Activated gamma-delta T cell treated with anti-CD3 and anti-CD28 coated beads, Interleukin-2, amount 50 U/mL, for 16 hours (primary cell): ENCODE measurements around the gene RGCC.
A peak's percentile ranks its signal among the peaks of the same experiment; 100 is the strongest.
"Not testable (repeated sequence)": the region's sequence is repeated elsewhere in the genome, so short reads cannot be mapped to it uniquely, and the experiment has no call there.

Experiments
- DNase-seq: peaks from one replicate; pipeline ENCODE4 v3.0.0-alpha.2; 2020; ENCODE audit warnings: low read depth

Gene RGCC, protein sequence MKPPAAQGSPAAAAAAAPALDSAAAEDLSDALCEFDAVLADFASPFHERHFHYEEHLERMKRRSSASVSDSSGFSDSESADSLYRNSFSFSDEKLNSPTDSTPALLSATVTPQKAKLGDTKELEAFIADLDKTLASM

DNA sequence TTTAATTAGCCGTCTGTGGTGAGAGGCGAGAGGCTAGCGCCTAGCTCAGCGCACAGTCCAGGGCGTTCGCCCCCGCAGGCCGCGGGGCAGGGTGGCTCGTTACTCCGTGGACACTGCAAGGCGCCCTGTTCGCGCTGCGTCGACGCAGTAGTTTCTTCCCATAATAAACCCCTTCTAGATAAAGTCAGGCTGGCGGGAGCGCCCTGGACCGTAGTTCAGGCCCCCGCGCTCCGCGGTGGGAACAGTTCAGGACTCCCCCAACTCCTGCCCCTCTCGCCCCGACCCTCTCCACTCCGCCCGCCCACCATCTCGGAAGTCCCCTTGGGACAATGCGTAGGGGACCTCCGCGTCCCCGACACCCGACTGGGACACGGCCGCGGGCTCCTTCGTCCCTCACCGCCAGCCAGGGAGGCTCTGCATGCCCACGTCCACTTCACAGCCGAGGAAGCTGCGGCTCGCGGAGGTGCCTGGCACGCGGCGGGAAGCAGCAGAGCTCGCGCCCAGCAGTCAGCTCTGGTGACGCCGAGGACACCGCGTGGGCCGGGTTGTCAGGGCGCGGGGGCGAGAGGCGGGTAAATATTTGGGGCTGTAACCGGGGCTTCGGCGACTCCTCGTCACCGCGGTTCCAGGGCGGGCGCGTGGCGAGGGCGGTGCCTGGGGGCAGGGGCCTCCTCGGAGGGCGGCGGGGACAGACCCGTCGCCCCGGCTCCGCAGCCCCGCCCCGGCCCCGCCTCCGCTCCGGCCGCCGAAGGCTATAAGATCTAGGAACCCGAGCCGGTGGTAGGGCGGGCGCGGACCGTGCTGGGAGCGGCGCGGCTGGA, at the start of gene RGCC:
RGCC (plus strand) TSS at position 783 of the 821 bp plus-strand sequence. CDS start 158 bp downstream, outside the sequence.
- peak; percentile 87 for DNase-seq

DNA sequence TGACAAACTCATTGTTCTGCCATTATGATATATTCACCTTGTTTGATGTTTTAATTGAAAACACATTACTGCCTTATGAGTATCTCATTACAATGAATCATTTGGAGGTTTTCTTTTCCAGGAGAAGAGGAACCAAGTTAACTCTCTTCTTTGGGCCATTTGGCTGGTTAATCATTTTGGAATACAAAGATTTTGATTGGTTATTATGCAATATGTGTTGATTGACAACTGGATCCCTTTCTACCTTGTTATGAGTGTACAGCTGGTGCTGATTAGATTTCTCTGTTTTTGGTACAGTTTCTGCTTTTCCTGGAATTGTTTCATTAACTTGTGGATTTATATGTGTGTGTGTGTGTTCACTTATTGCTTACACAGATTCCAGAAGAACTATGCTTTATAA, 49.2 kb upstream of the RGCC start:
- no peak for DNase-seq

DNA sequence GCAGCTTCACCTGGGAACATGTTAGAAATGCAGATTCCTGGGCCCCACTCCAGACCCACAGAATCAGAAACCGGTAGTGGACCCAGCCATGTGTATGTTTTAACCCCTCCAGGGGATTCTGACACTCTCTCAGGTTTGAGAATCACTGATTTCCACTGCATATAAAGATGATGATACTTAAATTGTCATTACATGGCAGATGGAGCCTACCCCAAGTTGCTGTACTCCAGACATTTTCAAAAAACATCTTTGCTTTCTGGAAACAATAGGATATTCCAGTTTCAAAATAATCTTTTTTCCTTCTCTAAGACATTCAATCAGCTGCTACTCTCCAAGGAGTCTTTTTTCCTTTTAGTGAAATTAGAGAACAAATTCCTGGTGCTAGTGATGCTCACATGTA, 48.6 kb upstream of the RGCC start:
- DNase-seq = no peak

DNA sequence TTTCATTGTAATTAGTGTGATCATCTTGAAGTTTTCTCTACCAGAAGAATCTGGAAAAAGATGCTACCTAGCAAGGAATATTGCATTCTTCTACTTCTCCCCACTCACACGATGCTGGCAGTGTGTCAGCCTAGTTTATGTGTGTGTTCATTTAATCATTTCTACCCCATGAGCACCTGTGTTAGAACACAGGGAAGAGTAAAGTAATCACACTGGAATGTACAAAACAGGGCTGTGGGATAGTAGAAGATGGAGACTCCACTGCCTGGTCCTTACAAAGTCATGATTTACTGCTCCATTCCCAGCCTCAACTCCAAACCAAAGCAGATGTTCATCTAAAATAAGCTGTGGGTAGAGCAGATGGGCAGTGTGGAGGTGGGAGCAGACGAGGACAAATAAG, 47.7 kb upstream of the RGCC start:
- DNase-seq = no peak

DNA sequence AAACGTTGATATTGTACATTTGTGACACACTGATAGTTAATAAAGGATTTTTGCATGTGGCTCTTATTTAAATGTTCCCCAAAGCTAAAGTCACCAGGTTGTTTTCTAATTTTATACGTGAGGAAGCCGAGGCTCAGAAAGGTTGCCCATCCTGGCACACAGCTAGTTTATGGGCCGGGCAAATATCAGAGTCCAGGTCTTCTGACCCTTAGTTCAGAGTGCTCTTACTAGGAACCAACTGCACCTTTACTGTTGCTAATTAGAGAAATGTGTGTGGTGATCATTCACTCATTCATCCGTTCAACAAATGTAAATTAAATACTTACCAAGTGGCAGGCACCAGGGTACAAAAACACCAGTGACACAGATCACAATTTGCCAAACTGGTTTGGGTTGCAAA, 46.3 kb upstream of the RGCC start:
- DNase-seq = no peak

DNA sequence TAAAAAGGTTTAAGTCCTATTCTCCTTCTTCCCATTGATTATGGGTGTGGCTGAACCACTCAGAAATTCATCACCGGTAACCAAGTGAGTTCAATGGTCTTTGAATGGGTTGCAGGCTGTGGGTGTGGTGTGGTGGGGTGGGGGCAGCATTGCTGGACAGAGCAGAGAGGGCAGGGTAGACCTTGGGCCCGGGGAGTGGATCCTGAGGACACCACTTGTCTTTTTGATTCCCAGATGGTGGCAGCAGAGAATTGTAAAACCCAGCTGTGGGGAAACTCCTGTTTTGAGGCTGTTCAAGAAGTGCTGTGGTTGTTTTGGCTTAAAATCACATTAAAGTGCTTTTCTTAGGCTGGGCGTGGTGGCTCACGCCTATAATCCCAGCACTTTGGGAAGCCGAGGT, 45.8 kb upstream of the RGCC start:
- no peak for DNase-seq

DNA sequence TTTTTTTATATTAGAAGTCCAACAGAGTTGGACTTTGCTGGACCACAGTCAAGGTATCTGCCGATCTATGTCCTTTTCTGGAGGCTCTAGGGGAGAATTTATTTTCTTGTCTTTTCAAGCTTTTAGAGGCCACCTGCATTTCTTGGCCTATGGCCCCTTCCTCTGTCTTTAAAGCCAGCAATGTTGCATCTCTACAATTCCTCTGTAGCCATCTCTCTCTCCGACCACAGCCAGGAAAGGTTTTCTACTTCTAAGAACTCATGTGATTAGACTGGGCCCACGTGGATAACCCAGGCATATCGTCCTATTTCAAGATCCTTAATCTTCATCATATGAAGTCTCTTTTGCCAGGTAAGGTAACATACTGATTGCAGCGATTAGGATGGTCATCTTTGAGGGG, 43.5 kb upstream of the RGCC start:
- no peak for DNase-seq

DNA sequence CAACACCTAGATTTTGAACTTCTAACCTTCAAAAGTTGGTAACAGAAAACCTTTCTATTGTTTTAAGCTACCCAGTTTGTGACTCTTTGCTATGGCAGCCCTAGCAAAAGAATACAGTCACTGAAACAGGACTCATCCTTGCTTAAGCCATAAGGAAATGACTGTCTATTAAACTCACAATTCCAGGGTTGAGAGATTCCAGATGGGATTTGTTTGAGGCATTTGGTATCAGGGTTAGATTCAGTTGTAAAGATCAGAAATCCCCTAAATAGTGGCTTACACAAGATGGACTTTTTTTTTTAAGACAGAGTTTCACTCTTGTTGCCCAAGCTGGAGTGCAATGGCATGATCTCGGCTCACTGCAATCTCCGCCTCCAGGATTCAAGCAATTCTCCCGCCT, 41.1 kb upstream of the RGCC start:
- no peak for DNase-seq

DNA sequence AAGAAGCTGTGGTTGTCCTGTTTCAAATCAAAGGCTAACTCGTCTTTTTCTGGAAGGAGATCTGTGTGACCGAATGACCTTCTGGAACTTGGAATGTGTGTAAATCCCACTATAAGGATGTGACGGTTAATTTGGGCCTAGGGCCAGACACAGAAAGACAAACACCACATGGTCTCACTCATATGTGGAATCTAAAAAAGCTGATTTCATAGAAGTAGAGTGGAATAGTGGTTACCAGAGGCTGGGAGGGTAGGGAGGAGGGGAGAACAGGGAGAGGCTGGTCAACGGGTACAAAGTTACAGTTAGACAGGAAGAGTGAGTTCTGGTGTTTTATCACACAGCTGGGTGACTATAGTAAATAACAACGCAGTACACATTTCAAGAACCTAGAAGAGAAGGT, 39.3 kb upstream of the RGCC start:
- DNase-seq = no peak

DNA sequence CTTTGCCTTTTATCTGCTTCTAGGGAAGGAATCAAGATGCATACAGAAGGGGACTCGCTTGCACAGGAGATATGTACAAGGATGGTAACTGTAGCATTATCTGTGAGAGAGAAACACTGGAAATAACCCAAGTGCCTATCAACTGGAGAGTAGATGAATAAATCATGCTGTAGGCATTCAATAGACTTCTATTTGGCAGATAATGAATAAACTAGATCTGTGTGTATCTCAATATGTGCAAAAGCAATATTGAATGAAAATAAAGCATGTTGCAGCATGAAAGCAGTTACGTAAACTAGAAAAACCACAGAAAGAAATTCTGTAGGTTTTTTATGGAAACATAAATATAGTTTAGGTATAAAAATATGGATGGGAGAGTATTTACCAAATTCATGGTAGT, 38.6 kb upstream of the RGCC start:
- no peak for DNase-seq

DNA sequence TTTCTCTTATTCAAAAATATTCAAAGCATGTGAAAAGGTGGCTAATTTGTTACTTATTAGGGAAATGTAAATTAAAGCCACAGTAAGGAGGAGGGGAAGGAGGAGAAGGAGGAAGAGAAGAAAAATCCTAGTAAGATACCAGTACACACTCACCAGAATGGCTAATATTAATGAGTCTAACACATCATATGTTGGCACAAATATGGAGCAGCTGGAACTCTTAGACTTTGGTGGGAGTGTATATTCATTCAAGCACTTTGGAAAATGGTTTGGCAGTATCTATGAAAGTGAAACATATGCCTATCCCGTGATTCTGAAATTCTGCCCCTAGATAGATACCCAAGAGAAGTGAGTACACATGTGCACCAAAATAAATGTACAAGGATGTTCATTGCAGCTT, 38.1 kb upstream of the RGCC start:
- no peak for DNase-seq

DNA sequence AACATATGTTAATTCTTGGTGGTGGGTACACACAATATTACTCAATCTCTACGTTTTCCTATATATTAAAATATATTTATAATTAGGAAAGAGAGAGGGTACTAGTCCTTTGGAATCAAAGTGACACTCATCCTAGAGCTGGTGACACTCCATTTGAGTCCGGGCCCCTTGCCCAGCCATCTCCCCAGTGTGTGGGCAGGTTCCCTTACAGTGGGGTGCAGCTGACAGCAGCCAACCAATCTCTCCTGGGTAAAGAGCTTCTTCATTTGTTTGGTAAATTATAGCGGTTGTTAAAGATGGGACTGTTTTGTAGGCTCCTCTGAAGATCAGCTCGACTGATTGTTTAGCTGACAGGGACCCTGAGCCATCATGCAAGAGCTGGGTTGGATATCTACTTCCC, 37.2 kb upstream of the RGCC start:
- DNase-seq = no peak

DNA sequence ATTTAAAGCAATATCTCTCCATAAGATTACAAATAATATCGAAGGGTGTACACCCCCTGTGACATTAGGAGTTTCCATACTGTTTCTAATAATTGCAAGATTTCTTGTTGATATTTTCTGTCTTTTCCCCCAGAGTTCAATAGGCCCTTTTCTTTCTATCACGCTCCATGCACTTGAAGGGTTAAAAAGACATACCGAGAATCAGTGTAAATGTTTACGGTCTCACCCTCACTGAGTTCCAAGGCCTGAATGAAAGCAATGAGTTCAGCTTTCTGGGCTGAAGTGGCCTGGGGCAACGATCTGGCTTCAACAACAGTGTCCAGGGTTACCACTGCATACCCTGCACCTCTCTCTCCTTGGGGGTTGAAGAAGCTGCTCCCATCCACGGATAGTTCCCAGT, 36.0 kb upstream of the RGCC start:
- DNase-seq = not testable (repeated sequence)

DNA sequence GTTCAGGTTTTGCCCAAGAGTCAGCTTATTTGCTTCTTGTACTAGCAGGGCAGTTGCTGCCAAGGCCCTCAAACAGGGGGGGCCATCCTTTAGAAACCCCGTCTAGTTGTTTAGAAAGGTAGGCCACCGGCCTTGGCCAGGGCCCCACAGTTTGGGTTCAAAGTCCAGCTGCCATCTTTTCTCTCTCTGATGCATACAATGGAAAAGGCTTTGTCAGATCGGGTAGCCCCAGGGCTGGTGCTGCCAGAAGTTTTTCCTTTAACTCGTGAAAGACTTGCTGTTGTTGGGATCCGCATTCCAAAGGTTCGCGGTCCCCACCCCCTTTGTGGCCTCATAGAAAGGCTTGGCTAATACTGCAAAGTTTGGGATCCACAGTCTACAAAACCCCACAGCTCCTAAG, 35.4 kb upstream of the RGCC start:
- not testable (repeated sequence) for DNase-seq

DNA sequence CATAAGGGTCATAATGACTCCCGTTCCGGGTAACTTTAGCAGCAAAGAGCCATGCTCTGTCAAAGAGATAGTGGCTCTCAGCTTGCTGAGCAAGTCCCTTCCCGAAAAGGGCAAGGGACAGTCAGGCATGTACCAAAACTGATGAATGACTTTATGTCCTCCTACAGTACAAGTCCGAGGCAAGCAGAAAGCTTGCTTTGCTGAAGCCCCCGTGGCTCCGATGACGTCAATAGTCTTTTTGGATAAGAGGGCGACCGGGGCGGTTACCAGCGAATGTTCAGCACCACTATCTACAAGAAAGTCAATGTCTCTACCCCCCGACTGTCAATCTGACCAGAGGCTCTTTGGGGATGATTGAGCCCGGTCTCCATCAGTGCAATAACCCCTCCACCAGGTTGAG, 34.1 kb upstream of the RGCC start:
- DNase-seq = not testable (repeated sequence)

DNA sequence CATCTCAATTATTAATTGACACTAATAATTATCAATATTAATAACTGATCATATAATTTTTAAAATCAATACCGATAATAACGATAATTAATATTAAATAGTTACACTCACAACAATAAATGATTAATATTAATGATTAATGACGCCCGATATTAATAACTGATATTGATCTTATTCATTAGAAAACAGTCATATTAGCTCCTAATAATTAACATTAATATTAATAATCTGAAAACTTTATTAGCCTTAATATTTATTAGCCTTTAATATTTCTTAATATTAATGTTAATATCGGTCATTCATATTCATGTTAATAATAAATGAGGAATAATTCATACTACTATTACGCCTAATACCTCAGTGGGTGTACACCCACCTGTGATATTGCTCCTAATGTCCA, 32.7 kb upstream of the RGCC start:
- DNase-seq = not testable (repeated sequence)

DNA sequence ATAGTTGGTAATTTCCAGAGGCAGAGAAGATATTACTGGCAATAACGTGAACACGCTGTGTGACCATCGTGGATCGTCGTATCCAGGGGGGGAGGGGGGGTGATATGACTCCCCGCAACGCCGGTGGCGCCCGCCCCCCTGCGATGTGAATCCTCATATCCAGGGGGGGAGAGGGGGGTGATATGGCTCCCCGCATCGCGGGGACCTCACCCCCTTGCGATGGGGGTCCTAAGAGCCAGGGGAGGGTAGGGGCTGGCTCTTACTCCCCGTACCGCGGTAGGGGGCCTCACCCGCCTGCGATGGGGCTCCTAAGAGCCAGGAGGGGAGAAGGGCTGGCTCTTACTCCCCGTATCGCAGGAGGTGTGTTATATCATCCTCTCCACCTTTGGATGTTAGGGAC, 31.3 kb upstream of the RGCC start:
- no peak for DNase-seq

DNA sequence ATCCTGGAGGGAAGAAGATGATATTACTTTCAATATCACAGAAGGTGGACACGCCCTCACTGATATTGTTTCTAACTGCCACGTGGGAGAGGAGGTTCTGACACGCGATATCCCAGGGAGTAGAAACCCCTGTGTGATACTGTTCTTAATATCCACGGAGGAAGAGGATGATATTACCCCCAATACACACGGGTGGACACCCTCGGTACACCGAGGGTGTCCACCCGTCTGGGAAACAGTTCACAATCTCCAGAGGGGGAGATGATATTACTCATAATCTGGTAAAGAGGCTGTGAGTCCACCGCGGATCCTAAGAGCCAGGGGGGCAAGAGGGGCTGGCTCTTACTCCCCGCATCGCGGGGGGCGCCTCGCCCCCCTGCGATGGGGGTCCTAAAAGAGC, 29.7 kb upstream of the RGCC start:
- no peak for DNase-seq

DNA sequence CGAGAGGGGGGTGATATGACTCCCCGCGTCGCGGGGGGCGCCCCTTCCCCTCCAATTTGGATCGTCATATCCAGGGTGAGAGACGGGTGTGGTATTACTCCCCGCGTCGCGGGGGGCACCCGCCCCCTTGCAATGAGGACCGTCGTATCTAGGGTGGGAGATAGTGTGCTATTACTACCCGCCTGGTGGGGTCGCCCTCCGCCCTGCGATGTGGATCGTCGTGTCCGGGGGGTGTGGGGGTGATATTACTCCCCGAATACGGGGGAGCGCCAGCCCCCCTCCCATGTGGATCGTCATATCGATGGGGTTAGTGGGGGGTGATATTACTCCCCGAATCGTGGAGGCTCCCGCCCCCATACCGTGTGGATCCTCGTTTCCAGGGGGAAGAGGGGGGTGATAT, 29.2 kb upstream of the RGCC start:
- DNase-seq = peak; percentile 32

DNA sequence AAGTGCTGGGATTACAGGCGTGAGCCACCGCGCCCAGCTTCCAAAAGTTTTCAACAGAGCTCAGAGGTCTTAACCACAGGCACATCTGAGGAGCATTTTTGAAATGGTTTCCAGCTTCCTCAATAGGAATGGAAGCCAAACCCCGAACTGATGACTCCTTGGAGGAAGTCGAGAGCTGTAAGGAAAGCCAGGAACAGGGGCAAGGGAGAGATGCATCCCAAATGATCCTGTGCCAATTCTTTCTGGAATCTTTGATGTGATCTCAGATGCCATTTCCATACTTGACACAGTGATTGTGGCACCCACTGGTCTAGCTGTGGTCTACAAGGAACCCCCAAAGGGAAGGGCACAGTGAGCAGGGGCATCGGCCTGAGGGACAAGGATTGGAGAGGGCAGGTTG, 23.3 kb upstream of the RGCC start:
- DNase-seq = not testable (repeated sequence)

DNA sequence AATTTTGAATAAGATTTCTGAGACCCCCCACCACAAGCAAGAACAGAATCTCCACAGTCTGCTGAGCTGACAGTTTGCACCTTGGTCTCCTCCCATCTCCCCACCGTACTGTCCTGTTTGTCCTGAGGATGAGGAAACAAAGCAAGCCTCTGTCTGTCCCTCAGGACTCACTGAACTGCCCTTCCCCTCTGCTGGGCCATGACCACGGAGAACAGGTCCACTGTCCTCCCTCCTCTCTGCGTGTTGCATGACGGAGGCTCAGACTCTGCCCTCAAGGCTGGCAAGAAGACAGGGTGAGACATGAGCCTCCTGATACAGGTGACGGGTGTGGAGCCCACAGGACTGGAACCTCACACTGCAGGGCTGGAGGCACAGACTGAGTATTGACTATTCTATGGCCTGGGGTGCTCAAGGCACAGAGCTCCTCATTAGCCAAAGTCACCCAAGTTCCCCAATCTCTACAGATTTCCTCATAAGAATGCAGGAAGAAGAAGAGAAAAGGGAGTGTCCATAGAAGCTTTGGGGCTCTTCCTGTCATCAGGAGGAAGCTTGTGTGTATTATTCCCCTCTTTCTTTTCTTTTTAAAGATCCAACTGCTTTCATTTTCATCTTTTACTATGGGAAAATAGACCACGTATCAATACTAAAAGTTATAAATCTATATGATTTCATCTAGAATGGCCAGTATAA, 22.4 kb upstream of the RGCC start:
- DNase-seq = no peak

DNA sequence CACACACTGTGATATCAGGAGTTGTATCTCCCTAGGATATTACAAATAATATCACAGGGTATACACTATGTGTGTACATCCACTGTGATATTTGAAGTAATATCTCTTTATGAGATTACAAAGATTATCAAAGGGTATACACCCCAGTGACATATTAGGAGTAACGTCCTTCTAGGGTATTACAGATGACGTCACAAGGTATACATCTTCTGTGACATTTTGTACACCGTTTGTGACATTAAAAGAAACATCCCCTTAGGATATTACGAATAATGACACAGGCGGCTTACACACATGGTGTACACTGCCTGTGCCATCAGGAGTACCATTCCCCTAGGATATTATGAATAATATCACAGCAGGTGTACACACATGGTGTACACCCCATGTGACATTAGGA, 13.4 kb upstream of the RGCC start:
- DNase-seq = no peak

DNA sequence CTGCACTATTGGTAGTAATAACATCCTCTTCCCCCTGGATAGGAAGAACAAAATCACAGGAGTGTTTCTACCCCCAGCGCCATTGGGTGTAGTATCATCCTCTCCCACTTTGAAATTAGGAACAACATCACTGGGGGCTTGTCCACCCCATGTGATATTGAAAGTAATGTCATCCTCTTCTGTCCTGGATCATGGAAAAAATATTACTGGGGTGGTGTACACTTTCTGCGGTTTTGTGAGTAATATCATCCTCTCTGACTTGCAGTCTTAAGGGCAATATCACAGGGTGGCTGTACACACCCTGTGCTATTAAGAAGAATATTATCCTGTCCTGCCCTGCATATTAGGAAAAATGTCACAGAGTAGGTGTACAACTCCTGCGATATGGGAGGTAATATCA, 4.9 kb upstream of the RGCC start:
- DNase-seq = no peak
